ENCODE data around the gene PHLDA2.

PHLDA2 gene

DNA sequence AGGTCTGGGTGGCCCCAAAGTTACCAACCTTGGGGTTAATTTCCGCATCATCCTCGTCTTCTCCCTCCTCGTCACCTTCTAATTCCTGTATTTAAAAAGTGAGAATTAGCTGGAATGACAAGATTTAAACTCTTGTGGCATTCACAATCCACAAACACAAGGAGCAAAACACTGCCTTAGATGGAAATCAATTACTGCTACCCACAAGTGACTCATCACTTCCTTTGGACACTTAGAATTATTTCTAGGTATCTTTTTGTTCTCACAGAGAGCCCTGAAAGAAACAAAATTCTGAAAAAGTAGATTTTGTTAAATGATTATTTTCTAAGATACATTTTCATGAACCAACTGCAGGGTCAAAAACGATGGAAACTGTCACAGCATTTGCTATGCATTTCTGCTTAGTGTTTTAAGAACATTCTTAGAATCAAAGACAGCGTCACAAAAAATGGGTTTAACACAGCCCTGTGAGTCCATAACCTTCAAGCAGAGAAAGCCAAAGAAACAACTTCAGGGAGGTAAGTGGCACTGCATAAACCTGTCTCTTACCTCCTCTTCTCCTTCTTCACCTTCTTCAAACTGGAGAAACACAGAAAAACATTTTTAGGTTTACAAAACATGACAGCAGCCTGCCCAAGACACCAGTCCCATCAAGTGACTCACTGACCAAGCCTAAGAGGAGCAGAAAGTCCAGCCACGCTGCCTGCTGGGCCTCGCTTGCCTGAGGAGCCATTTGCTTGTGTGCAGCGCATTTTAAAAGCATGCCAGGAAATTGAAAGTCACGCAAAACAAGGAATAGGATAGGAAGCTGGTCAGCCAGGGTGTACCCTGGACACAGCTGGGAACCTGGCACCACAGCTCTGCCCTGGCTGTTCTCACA, 22.3 kb upstream of the PHLDA2 start:
- no peak for TF ChIP-seq CTCF (IDR thresholded peaks at IDR 0.05)
- Histone ChIP-seq H3K27me3 (no peaks in the 10 kb centered on the region), H3K4me1 (ENCODE audit: control insufficient read depth in 1 of 2, insufficient read depth in 1 of 2, low read depth in 1 of 2, low read length in 1 of 2) (no peaks in the 10 kb centered on the region), H3K36me3 (peaks cover 100% of the 10 kb centered on the region), H3K4me3 (ENCODE audit: low read depth in 1 of 2, low read length in 1 of 2) (no peak overlapping the region), H3K9me3 (no peaks in the 10 kb centered on the region), H3K27ac (no peak overlapping the region)

GRCh38 chr11:2950825-2951224, 21.6 kb upstream of the PHLDA2 start:
- TF ChIP-seq CTCF (IDR thresholded peaks at IDR 0.05) = no peak
- Histone ChIP-seq H3K36me3 (peaks cover 99% of the 10 kb centered on the region), H3K27ac (no peak overlapping the region), H3K4me3 (ENCODE audit: low read depth in 1 of 2, low read length in 1 of 2) (no peak overlapping the region), H3K4me1 (ENCODE audit: control insufficient read depth in 1 of 2, insufficient read depth in 1 of 2, low read depth in 1 of 2, low read length in 1 of 2) (no peaks in the 10 kb centered on the region), H3K27me3 (no peaks in the 10 kb centered on the region), H3K9me3 (no peaks in the 10 kb centered on the region)

DNA sequence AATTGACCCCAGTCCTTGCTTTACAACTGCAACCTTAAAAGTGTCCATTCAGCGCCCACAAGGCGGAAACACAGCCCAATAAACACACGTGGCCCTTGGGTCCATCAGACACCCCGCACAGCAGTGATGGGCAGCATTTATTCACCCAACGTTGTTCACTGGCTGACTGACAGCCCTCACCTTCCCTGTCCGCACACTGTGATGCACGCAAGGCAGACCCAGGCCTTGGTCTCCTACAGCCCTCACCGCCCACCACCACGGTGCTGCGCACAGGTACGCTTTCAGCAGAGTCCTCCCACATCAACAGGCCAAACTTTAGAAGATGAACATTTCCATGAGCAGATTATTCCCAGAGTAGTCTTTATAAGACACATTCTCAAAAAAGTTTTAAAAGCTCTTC, 20.7 kb upstream of the PHLDA2 start:
- Histone ChIP-seq H3K27me3 (no peaks in the 10 kb centered on the region), H3K4me3 (ENCODE audit: low read depth in 1 of 2, low read length in 1 of 2) (no peak overlapping the region), H3K9me3 (no peaks in the 10 kb centered on the region), H3K36me3 (peaks cover 94% of the 10 kb centered on the region), H3K4me1 (ENCODE audit: control insufficient read depth in 1 of 2, insufficient read depth in 1 of 2, low read depth in 1 of 2, low read length in 1 of 2) (no peaks in the 10 kb centered on the region), H3K27ac (no peak overlapping the region)
- no peak for TF ChIP-seq CTCF (IDR thresholded peaks at IDR 0.05)

DNA sequence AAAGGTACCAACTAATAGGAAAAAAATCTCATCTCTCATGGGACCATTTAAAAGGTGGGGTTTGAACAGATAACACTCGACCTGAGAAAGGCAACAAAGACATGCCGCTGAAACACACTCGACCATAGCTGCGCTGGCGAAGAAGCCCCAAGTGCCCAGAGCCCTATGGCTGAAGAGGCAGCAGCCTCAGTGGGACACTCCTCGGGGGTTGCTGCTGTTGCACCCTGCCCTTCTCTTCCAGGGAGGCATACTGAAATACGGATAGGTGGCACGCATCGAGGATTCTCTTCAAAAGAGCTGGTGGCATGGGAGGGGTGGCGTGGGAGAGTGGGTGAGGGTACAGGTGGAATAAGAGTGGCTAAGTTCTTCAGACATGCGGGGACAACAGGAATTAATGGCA, 18.5 kb upstream of the PHLDA2 start:
- TF ChIP-seq CTCF (IDR thresholded peaks at IDR 0.05) = no peak
- Histone ChIP-seq H3K27ac (no peak overlapping the region), H3K36me3 (peaks cover 91% of the 10 kb centered on the region), H3K9me3 (no peaks in the 10 kb centered on the region), H3K4me1 (ENCODE audit: control insufficient read depth in 1 of 2, insufficient read depth in 1 of 2, low read depth in 1 of 2, low read length in 1 of 2) (no peaks in the 10 kb centered on the region), H3K4me3 (ENCODE audit: low read depth in 1 of 2, low read length in 1 of 2) (no peak overlapping the region), H3K27me3 (no peaks in the 10 kb centered on the region)

DNA sequence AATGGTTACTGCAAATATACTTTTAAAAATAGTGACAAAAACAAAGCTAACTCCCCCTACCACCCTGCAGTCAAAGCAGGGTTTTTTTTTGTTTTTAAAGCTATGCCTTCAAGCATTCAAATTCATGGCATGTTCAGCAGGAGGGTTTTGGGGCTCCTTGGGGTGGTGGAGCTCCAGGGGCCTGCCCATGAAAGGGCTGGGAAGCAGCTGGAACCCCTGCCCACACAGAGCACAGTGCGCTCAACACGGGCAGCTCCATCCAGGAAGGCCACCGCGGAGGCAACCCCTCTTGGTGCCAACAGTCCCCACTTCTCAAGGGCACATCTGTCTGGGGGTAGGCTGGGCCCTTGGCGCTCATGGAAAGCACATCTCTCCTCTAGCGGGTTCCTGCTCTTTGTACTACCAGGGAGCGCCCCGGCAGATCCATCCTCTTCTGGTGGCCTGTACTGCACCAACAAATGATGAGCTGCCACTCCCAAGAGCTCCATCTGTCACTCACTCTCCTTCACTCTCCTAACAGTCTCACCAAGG, 16.6 kb upstream of the PHLDA2 start:
- Histone ChIP-seq H3K36me3 (peaks cover 72% of the 10 kb centered on the region), H3K4me3 (ENCODE audit: low read depth in 1 of 2, low read length in 1 of 2) (no peak overlapping the region), H3K27ac (no peak overlapping the region), H3K9me3 (no peaks in the 10 kb centered on the region), H3K4me1 (ENCODE audit: control insufficient read depth in 1 of 2, insufficient read depth in 1 of 2, low read depth in 1 of 2, low read length in 1 of 2) (peaks cover 0 to under 1% of the 10 kb centered on the region in 2 experiments), H3K27me3 (no peaks in the 10 kb centered on the region)
- TF ChIP-seq CTCF (IDR thresholded peaks at IDR 0.05) = no peak

Measured in neutrophil (primary cell).